ENCODE results near the gene CD151.

CD151 gene

GRCh38 chr11:790721-791564 is 41.8 kb upstream of the CD151 start:
- H3K9ac ChIP-seq (ENCODE audit: insufficient read length), result no peak overlapping the region
- TF ChIP-seq EZH2 (IDR thresholded peaks at IDR 0.05), result no peak
- TF ChIP-seq FOXP2 (optimal IDR thresholded peaks at IDR 0.05; ENCODE audit: control extremely low read depth, extremely low read length, insufficient read depth), result no peak
- no peak for TF ChIP-seq POLR2AphosphoS5 (IDR thresholded peaks at IDR 0.05; ENCODE audit: borderline replicate concordance, low read depth, low read length)
- H3K4me3 ChIP-seq, result no peak overlapping the region
- H3K27ac ChIP-seq, result no peak overlapping the region
- H3K36me3 ChIP-seq (ENCODE audit: insufficient read depth, low read length), result no peaks in the 10 kb centered on the region; the same call in 1 of the 2 replicates
- DNase-seq (ENCODE audit: low read depth, low spot score), result no peak
- H3K9me3 ChIP-seq (ENCODE audit: low read depth, low read length), result no peaks in the 10 kb centered on the region

- no peaks in the 10 kb centered on the region for H3K9me3 ChIP-seq (ENCODE audit: low read depth, low read length)
- no peak overlapping the region for H3K27ac ChIP-seq
- H3K9ac ChIP-seq (ENCODE audit: insufficient read length), result no peak overlapping the region
- no peak overlapping the region for H3K4me3 ChIP-seq
- no peak for TF ChIP-seq EZH2 (IDR thresholded peaks at IDR 0.05)
- TF ChIP-seq FOXP2 (optimal IDR thresholded peaks at IDR 0.05; ENCODE audit: control extremely low read depth, extremely low read length, insufficient read depth), result no peak
- TF ChIP-seq POLR2AphosphoS5 (IDR thresholded peaks at IDR 0.05; ENCODE audit: borderline replicate concordance, low read depth, low read length), result no peak
- DNase-seq (ENCODE audit: low read depth, low spot score), result no peak
- no peaks in the 10 kb centered on the region; the same call in 1 of the 2 replicates for H3K36me3 ChIP-seq (ENCODE audit: insufficient read depth, low read length)
Measured at GRCh38 chr11:791658-792534, 40.9 kb upstream of the CD151 start.

GRCh38 chr11:792535-792821 is 40.3 kb upstream of the CD151 start:
- Histone ChIP-seq H3K4me3 (no peak overlapping the region), H3K9ac (ENCODE audit: insufficient read length) (no peak overlapping the region), H3K27ac (no peak overlapping the region), H3K9me3 (ENCODE audit: low read depth, low read length) (no peaks in the 10 kb centered on the region), H3K36me3 (ENCODE audit: insufficient read depth, low read length) (no peaks in the 10 kb centered on the region; the same call in 1 of the 2 replicates)
- DNase-seq (ENCODE audit: low read depth, low spot score), result no peak
- TF ChIP-seq EZH2 (IDR thresholded peaks at IDR 0.05) (no peak), POLR2AphosphoS5 (IDR thresholded peaks at IDR 0.05; ENCODE audit: borderline replicate concordance, low read depth, low read length) (no peak), FOXP2 (optimal IDR thresholded peaks at IDR 0.05; ENCODE audit: control extremely low read depth, extremely low read length, insufficient read depth) (no peak)

- no peaks in the 10 kb centered on the region; the same call in 1 of the 2 replicates for H3K36me3 ChIP-seq (ENCODE audit: insufficient read depth, low read length)
- H3K4me3 ChIP-seq, result no peak overlapping the region
- H3K27ac ChIP-seq, result no peak overlapping the region
- DNase-seq (ENCODE audit: low read depth, low spot score), result no peak
- no peak overlapping the region for H3K9ac ChIP-seq (ENCODE audit: insufficient read length)
- TF ChIP-seq POLR2AphosphoS5 (IDR thresholded peaks at IDR 0.05; ENCODE audit: borderline replicate concordance, low read depth, low read length) (no peak), EZH2 (IDR thresholded peaks at IDR 0.05) (no peak), FOXP2 (optimal IDR thresholded peaks at IDR 0.05; ENCODE audit: control extremely low read depth, extremely low read length, insufficient read depth) (no peak)
- H3K9me3 ChIP-seq (ENCODE audit: low read depth, low read length), result no peaks in the 10 kb centered on the region
Measured at GRCh38 chr11:792873-793272, 39.9 kb upstream of the CD151 start.

GRCh38 chr11:793556-793955 is 39.2 kb upstream of the CD151 start:
- TF ChIP-seq FOXP2 (optimal IDR thresholded peaks at IDR 0.05; ENCODE audit: control extremely low read depth, extremely low read length, insufficient read depth), result no peak
- TF ChIP-seq EZH2 (IDR thresholded peaks at IDR 0.05), result no peak
- TF ChIP-seq POLR2AphosphoS5 (IDR thresholded peaks at IDR 0.05; ENCODE audit: borderline replicate concordance, low read depth, low read length), result no peak
- Histone ChIP-seq H3K9me3 (ENCODE audit: low read depth, low read length) (no peaks in the 10 kb centered on the region), H3K27ac (no peak overlapping the region), H3K9ac (ENCODE audit: insufficient read length) (no peak overlapping the region), H3K36me3 (ENCODE audit: insufficient read depth, low read length) (no peaks in the 10 kb centered on the region; the same call in 1 of the 2 replicates), H3K4me3 (no peak overlapping the region)
- no peak for DNase-seq (ENCODE audit: low read depth, low spot score)

GRCh38 chr11:794013-794765 is 38.6 kb upstream of the CD151 start:
- Histone ChIP-seq H3K9me3 (ENCODE audit: low read depth, low read length) (no peaks in the 10 kb centered on the region), H3K4me3 (no peak overlapping the region), H3K36me3 (ENCODE audit: insufficient read depth, low read length) (no peaks in the 10 kb centered on the region; the same call in 1 of the 2 replicates), H3K27ac (no peak overlapping the region), H3K9ac (ENCODE audit: insufficient read length) (no peak overlapping the region)
- DNase-seq (ENCODE audit: low read depth, low spot score), result no peak
- no peak for TF ChIP-seq POLR2AphosphoS5 (IDR thresholded peaks at IDR 0.05; ENCODE audit: borderline replicate concordance, low read depth, low read length)
- no peak for TF ChIP-seq EZH2 (IDR thresholded peaks at IDR 0.05)
- no peak for TF ChIP-seq FOXP2 (optimal IDR thresholded peaks at IDR 0.05; ENCODE audit: control extremely low read depth, extremely low read length, insufficient read depth)

GRCh38 chr11:794766-795633 is 37.8 kb upstream of the CD151 start:
- TF ChIP-seq EZH2 (IDR thresholded peaks at IDR 0.05) (no peak), FOXP2 (optimal IDR thresholded peaks at IDR 0.05; ENCODE audit: control extremely low read depth, extremely low read length, insufficient read depth) (no peak), POLR2AphosphoS5 (IDR thresholded peaks at IDR 0.05; ENCODE audit: borderline replicate concordance, low read depth, low read length) (no peak)
- Histone ChIP-seq H3K9ac (ENCODE audit: insufficient read length) (no peak overlapping the region), H3K4me3 (peak overlapping the region; percentile 94), H3K27ac (no peak overlapping the region), H3K9me3 (ENCODE audit: low read depth, low read length) (no peaks in the 10 kb centered on the region), H3K36me3 (ENCODE audit: insufficient read depth, low read length) (no peaks in the 10 kb centered on the region; the same call in 1 of the 2 replicates)
- no peak for DNase-seq (ENCODE audit: low read depth, low spot score)

All from SK-N-MC (cell line).